ENCODE results near the gene AGAP5. TPM values are rescaled to one million over a fixed set of nuclear protein-coding genes. Genes with fewer than 3 reads are reported as not detected.

AGAP5 gene
- total and polyA plus RNA-seq, 4 donors, result 3.2 to 8.9 (median 7.1) TPM

DNA sequence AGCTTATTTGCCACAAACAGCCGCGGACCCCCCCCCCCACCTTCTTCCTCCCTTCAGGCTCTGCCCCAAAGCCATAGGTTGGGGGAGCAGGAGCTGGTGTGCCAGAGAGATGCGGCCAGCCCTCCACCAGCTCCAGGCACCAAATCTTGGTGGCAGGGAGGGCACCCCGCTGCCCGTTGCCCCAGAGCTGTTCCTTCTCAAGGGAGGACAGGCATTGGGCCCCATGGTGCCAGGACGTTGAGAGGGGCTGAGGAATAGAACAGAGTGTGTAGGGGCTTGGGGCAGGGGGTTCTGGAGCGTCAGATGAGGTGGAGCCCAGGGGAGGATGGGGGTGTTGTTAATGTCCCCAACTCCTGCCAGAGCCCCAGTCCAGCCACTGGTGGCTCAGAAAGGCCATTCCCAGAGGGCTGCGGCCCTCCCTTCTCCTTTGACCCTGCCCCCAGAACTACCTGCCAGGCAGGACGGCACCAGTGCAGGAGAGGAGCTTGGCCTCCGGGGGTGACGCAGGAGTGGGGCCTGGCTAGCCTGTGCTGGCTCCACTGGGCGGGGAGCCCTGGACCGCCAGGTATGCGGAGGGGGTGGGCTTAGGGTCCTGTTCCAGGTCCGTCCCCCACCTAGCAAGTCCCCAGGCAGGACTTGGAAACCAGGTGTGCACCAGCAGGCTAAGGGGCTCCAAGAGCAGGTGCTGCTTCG is 36.3 kb upstream of the AGAP5 start:
- peaks cover 0 to 28% (median 2%) of the 10 kb centered on the region in 4 donors for H3K36me3 ChIP-seq (ENCODE audit: control insufficient read depth in 4 of 4, insufficient read depth in 4 of 4, low read length in 4 of 4)
- 92 to 93% methylated on average over 14 to 16 of the region's 16 CpGs for WGBS, 2 donors
- peaks cover 0 to 12% (median 2%) of the 10 kb centered on the region in 5 donors for H3K4me1 ChIP-seq (ENCODE audit: control insufficient read depth in 5 of 5, insufficient read depth in 5 of 5, low read length in 5 of 5)
- no peak for ATAC-seq (ENCODE audit: insufficient read depth, low FRiP score)
- no peaks in the 10 kb centered on the region for H3K27me3 ChIP-seq (ENCODE audit: control insufficient read depth in 3 of 3, insufficient read depth in 3 of 3, low read length in 2 of 3)
- TF ChIP-seq, protein P1, sequence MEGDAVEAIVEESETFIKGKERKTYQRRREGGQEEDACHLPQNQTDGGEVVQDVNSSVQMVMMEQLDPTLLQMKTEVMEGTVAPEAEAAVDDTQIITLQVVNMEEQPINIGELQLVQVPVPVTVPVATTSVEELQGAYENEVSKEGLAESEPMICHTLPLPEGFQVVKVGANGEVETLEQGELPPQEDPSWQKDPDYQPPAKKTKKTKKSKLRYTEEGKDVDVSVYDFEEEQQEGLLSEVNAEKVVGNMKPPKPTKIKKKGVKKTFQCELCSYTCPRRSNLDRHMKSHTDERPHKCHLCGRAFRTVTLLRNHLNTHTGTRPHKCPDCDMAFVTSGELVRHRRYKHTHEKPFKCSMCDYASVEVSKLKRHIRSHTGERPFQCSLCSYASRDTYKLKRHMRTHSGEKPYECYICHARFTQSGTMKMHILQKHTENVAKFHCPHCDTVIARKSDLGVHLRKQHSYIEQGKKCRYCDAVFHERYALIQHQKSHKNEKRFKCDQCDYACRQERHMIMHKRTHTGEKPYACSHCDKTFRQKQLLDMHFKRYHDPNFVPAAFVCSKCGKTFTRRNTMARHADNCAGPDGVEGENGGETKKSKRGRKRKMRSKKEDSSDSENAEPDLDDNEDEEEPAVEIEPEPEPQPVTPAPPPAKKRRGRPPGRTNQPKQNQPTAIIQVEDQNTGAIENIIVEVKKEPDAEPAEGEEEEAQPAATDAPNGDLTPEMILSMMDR (IDR thresholded peaks at IDR 0.05; ENCODE audit: control extremely low read depth, extremely low read depth), result no peak
- H3K4me3 ChIP-seq, result no peak overlapping the region
- DNase-seq, result no peak
- H3K9me3 ChIP-seq (ENCODE audit: control insufficient read depth in 4 of 4, insufficient read depth in 3 of 4, low read length in 3 of 4), result no peaks in the 10 kb centered on the region
- peak overlapping the region in 1 of 2 donors; percentile 5 for H3K27ac ChIP-seq (ENCODE audit: low read depth in 1 of 2, low read length in 1 of 2)
- H3K9ac ChIP-seq (ENCODE audit: insufficient read depth in 1 of 2, low read length in 2 of 2), result no peak overlapping the region

DNA sequence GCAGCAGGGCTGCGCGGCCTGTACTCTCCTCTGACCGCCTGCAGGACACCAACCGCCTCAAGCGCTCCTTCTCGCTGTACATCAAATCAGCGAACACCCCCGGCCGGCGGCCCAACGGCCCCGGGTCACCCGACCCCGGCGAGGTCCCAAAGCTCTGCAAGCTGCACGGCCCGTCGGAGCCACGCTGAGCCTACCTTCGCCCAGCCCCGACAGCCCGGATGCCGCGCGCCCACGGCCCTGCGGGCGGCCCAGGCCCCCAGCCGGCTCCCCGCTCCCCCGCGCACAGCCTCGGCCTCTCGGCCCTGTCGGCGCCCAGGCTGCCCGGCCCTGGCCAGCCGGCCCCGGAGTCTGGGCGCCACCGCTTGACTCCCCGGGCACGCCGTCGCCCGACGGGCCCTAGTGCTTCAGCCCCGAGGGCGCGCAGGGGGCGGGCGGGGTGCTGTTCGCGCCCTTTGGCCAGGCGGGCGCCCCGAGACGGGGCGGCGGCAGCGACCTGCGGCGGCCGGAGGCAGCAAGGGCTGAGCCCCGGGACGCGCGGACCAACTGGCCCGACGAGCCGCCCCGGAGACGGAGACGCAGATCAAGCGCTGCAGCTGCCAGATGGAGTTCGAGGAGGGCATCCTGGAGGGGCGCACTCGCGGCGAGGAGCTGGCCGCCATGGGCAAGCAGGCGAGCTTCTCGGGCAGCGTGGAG is 35.2 kb upstream of the AGAP5 start:
- Histone ChIP-seq H3K27me3 (ENCODE audit: control insufficient read depth in 3 of 3, insufficient read depth in 3 of 3, low read length in 2 of 3) (no peaks in the 10 kb centered on the region), H3K27ac (ENCODE audit: low read depth in 1 of 2, low read length in 1 of 2) (no peak overlapping the region), H3K36me3 (ENCODE audit: control insufficient read depth in 4 of 4, insufficient read depth in 4 of 4, low read length in 4 of 4) (peaks cover 0 to 28% (median 3%) of the 10 kb centered on the region in 4 donors), H3K4me3 (no peak overlapping the region), H3K9me3 (ENCODE audit: control insufficient read depth in 4 of 4, insufficient read depth in 3 of 4, low read length in 3 of 4) (no peaks in the 10 kb centered on the region), H3K9ac (ENCODE audit: insufficient read depth in 1 of 2, low read length in 2 of 2) (no peak overlapping the region), H3K4me1 (ENCODE audit: control insufficient read depth in 5 of 5, insufficient read depth in 5 of 5, low read length in 5 of 5) (peaks cover 0 to 12% (median 2%) of the 10 kb centered on the region in 5 donors)
- no peak for ATAC-seq (ENCODE audit: insufficient read depth, low FRiP score)
- WGBS, 2 donors, result 85 to 86% methylated on average over 82 to 84 of the region's 84 CpGs
- no peak for DNase-seq
- TF ChIP-seq, protein P1 (IDR thresholded peaks at IDR 0.05; ENCODE audit: control extremely low read depth, extremely low read depth), result no peak

DNA sequence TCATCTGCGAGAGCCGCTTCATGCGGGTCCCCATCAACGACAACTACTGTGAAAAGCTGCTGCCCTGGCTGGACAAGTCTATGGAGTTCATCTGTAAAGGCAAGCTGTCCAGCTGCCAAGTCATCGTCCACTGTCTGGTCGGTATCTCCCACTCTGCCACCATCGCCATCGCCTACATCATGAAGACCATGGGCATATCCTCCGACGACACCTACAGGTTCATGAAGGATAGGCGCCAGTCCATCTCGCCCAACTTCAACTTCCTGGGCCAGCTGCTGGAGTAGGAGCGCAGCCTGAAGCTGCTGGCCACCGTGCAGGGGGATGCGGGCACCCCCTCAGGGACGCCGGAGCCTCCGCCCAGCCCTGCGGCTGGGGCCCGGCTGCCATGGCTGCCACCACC is 34.5 kb upstream of the AGAP5 start:
- H3K27me3 ChIP-seq (ENCODE audit: control insufficient read depth in 3 of 3, insufficient read depth in 3 of 3, low read length in 2 of 3), result no peaks in the 10 kb centered on the region
- H3K4me3 ChIP-seq, result no peak overlapping the region
- ATAC-seq (ENCODE audit: insufficient read depth, low FRiP score) (no peak), DNase-seq (no peak)
- H3K27ac ChIP-seq (ENCODE audit: low read depth in 1 of 2, low read length in 1 of 2), result no peak overlapping the region
- peaks cover 0 to 28% (median 4%) of the 10 kb centered on the region in 4 donors for H3K36me3 ChIP-seq (ENCODE audit: control insufficient read depth in 4 of 4, insufficient read depth in 4 of 4, low read length in 4 of 4)
- H3K9me3 ChIP-seq (ENCODE audit: control insufficient read depth in 4 of 4, insufficient read depth in 3 of 4, low read length in 3 of 4), result no peaks in the 10 kb centered on the region
- TF ChIP-seq, protein P1 (IDR thresholded peaks at IDR 0.05; ENCODE audit: control extremely low read depth, extremely low read depth), result no peak
- H3K4me1 ChIP-seq (ENCODE audit: control insufficient read depth in 5 of 5, insufficient read depth in 5 of 5, low read length in 5 of 5), result peaks cover 0 to 12% (median 2%) of the 10 kb centered on the region in 5 donors
- H3K9ac ChIP-seq (ENCODE audit: insufficient read depth in 1 of 2, low read length in 2 of 2), result no peak overlapping the region
- WGBS, 2 donors, result 95% methylated on average over 16 to 20 of the region's 20 CpGs
